HG03457 (cell line): ENCODE measurements around the gene DBP.
"Not testable (repeated sequence)": the region's sequence is repeated elsewhere in the genome, so short reads cannot be mapped to it uniquely, and the experiment has no call there.

ENCODE experiments used
- ATAC-seq: cut with Tn5 transposase; IDR thresholded peaks from one replicate; pipeline ENCODE4 v1.9.1; 2021; ENCODE audit warnings: moderate number of reproducible peaks; ENCODE audit not compliant: unreplicated experiment

Gene DBP

DNA sequence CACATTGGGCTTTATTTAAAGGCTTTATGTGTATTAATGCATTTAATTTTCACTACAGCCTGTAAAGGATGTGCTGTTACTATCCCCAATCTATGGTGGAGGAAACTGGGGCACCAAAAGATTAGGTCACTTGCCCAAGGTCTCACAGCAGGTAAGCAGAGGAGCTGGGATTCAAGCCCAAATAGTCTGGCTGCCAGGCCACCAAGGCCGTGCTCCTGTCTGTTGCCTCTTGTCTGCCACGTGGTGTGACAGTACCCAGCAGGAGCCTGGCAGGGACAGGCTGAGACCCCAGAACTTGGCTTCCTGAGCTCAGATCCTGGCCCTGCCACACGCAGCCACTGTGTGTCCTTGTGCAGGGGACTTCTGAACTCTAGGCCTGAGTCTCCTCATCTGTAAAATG is 31.2 kb upstream of the DBP start:
- ATAC-seq: no peak

DNA sequence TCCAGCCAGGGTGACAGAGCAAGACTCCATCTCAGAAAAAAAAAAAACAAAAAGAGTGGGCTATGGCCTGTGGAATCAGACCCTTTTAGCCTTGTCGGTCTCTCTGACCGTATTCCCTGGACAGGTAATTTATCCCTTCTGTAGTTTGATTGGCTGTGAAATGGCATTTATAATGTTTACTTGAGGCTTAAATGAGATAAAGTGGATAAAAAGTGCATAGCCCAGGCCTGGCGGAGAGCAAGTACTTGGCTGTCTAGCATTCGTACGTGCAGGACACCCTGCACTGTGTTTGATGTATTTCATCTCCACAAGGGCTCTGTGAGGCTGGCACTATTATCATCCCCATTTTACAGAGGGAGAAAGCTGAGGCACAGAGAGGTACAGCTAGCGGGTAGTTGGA is 28.6 kb upstream of the DBP start:
- ATAC-seq: no peak

DNA sequence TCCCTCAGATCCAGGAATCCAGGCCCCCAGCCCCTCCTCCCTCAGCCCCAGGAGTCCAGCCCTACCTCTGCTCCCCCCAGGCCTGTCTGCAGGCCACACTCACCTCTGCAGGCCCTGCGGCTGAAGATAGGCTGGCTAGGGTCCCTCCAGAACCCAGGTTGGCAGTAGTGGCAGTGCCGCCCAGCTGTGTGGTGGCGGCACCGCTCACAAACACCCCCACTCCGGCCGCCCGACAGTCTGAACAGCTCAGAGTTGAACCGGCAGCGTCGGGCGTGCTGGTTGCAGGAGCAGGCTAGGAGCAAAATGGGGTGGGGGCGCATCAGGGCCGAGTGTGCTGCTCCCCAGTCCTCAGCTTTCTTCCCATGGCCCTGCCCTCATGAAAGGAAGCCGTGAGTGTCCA is 27.3 kb upstream of the DBP start:
- ATAC-seq: no peak

DNA sequence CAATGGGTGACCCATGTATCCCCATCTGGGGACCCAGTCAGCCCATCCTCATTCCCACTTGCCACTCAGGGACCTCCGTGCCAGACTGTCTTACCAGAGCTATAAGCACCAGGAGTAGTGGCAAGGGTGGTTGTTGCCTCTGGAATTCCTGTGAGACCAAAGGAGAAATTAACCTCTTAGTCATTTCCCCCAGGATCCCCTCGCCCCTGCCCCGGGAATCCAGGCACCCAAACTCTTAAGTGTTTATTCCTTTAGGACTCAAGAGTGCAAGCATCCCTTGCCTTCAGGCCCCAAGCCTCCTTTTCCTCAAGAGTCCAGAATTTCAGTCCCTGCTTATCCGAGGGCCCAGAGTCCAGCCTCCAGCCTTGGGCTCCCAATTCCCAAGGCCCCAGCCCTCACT is 26.5 kb upstream of the DBP start:
- no peak for ATAC-seq

DNA sequence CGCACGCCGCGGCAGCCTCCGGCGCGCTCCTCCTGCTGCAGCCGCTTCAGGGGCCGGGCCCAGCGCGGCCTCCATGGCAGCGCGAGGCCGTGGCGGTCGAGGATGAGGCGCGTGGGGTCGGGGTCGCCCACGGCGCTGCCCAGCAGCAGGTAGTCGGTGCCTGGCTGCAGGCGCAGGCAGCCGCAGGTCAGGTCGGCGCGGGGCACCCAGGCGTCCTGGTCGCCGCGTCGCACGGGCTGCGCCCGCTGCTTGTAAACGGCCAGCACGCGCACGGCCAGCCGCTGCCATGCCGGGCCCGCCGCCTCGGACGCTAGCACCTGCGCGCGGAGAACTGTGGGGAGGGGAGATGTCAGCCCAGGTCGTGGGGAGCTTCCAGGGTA is 24.5 kb upstream of the DBP start:
- ATAC-seq: no peak

DNA sequence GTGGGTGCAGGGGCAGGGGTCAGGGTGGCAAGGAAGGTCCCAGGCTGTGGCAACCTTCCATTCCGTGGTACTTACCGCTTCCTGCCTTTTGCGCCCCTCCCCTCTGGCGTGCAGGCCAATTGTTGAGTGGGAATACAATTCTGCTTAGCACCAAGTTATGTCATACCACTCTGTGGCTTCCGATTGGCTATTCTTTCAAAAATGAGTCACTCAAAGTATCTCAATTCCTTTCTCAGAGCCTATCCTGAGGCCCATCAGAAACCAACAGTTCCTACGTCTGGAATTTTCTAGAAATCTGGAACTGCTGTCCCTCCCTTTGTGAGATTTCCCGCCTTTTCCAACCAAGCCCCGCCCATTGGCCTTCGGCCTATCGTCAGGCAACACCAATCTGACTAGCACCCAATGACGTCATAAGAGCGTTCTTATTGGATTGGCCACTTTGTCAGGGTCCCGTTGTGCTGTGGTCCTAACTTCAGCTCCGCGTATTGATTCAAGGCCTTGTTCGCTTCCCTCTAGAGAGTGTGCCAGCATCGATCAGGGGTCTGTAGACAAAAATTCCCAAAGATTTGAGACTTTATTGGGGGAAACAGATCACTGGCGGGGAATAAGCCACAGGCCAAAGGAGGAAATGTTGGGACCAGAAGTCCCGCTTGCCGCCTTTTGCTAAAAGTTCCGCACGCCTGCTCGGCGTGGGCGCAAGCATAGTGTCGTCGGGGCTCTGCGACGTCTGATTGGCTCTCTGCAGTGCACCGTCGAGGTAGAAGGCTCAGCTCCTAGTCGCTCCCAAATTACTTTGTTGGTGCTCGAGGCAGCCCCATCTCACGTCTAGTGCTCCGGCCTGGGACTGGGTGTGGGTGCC is 23.9 kb upstream of the DBP start:
- no peak for ATAC-seq

- ATAC-seq: no peak
Measured at GRCh38 chr19:48659768-48660167, 22.6 kb upstream of the DBP start.

DNA sequence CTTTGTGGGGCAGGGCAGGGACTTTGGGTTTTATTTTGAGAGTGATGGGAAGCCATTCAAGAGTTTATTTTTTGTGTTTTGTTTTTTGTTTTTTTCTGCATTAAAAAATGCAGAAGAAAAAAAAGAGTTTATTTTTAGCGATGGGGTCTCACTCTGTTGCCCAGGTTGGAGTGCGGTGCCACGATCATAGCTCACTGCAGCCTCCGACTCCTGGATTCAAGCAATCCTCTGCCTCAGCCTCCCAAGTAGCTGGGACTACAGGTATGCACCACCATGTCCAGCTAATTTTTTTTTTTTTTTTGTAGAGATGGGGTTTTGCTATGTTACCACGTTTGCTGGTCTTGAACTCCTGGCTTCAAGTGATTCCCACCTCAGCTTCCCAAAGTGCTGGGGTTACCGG is 21.3 kb upstream of the DBP start:
- no peak for ATAC-seq

DNA sequence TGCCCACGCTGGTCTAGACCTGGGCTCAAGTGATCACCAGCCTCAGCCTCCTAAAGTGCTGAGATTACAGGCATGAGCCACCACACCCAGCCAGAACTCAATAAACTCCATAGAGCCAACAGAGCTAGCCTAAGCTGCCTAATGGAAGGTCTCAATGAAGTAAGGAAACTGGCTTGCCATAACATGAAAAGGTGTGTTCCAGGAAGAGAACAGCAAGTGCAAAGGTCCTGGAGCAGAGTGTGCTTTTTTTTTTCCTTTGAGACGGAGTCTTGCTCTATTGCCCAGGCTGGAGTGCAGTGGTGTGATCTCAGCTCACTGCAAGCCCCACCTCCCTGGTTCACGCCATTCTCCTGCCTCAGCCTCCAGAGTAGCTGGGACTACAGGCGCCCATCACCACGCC is 20.6 kb upstream of the DBP start:
- ATAC-seq: not testable (repeated sequence)

DNA sequence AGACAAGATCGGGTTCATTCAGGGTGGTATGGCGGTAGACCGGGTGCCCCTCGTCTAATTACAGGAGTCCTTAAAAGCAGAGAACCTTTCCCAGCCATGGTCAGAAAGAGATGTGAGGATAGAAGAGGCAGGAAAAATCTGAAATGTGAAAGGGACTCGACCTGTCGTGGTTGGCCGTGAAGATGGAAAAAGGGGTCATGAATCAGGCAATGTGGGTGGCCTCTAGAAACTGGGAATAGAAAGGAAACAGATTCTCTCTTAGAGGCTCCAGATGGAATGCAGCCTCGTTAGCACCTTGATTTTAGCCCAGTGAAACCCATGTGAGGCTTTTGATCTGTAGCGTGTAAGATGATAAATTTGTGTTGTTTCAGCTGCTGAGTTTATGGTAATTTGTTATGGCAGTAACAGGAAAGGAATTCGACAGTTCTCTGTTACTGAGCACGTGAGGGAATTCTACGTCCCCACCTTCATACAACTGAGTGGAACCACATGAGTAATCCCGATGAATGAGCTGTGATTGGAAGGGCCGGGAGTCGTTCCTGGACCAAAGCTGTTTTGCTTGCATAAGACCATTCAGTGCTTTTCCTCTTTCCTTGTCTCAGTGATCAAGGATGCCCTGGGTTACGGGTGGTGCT is 19.8 kb upstream of the DBP start:
- ATAC-seq: no peak

DNA sequence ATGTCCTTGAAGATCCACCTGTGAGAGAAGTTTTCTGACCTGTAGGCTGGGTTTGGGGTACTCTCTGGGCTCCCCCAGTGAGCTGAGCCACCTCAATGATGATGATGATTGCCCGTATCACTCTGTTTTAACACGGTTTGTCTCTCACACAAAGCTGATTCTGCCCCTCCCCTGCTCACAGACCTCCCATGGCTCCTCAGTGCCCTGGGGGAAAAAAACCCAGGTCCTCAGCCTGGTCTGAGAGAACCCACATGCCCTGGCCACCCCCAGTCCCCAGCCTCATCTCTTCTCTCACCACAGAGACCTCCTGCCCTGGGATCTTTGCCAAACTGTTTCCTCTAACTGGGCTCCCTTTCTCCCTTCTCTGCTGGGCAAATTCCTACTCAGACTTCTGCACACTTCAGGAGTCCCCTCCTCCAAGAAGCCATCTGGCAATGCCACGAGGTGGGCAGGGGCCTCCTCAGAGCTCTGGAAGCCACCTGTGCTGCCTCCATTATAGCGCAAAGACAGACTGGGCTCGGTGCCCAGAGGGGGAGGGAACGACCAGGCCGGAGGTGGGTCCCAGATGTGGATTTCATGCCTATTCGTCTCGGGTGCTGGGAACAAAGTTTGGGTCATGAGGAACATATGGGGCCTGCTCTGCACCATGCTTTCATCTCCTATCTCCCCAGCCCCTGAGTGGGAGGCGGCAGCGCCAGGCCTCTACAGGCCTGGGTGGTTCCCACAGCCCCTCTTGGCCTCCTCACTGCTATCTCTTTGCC is 17.3 kb upstream of the DBP start:
- no peak for ATAC-seq

DNA sequence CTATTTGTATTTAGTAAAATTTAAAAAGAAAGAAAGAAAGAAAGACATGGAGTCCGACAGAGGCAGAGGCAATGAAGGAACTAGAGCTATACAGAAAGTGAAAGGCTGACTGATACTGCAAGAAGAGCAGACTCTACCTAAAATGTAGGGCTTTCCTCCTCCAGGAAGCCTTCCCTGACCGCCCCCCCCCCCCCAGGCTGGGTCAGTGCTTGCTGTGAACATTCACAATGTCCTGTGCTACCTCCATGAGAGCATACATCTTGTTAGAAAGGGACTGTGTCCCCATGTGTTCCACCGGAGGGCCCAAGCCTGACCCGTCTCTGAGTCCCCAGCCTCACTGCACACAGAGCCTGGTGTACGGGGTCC is 14.5 kb upstream of the DBP start:
- no peak for ATAC-seq

DNA sequence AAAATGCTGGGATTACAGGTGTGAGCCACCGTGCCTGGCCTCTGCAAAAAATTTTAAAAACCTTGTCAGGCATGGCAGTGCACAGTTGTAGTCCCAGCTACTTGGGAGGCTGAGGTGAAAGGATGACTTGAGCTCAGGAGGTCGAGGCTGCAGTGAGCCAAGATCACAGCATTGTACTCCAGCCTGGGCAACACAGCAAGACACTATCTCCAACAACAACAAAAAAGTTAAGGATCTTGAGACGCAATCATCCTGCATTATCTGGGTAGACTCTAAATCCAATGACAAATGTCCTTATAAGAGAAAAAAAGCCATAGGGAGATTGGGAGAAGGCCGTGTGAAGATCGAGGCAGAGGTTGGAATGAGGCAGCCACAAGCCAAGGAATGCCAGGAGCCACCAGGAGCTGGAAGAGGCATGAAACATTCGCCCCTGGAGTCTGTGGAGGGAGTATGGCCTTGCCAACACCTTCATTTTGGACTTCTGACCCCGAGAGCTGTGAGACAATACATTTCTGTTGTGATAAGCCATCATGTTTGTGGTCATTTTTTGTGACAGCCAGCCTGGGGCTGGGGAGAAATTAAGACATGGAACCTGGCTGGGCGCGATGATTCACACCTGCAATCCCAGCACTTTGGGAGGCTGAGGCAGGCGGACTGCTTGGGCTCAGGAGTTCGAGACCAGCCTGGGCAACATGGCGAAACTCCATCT is 13.9 kb upstream of the DBP start:
- ATAC-seq: no peak

DNA sequence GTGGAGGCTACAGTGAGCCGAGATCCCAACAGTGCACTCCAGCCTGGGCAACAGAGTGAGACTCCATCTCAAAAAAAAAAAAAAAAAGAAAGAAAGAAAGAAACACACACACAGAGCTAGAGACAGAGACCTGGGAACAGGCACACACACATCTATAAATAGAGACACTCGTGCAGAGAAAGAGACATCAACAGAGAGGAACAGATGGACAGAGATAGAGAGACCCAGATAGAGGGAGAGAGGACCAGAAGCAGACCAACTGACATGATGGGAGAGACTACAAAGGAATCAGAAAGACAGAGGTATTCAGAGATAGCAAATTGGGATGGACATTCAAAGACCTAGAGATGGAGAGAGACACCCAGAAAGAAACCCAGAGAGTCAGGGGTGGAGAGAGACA is 11.0 kb upstream of the DBP start:
- no peak for ATAC-seq

- ATAC-seq: no peak
Measured at GRCh38 chr19:48646722-48647216, 9.6 kb upstream of the DBP start.

DNA sequence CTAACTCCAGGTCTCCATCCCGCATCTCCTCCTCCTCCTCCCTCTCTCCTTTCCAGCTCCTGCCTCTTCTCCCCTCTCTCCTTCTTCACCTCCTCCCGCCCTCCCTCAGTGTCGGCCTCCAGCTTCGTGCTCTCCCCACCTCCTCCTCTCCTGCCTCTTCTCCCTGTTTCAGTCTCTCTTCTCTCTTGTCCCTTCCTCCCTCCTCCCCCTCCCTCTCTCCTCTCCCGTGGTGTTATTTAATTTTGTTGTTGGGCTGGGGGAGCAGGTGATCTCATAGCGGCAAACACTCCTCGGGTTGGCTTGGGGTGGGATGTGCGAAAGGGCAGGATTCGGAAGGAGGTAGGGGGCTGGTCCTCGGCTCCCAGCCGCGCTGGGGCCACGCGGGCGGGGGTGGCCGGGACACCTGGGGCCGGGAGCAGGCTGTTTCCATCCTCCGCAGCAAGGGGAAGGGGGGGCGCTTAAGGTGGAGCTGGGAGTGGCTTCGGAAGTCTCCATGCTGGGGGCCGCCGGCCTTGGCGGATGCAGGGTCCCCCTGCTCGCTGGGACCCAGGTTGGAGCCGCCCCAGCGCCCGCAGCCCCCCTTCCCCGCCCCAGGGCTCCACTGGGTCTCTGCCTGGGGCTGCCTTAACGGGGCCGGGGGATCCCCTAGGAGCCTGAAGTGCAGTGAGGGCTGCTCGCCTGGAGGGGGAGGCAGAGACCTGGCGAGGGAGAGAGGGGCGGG is 9.0 kb upstream of the DBP start, which contains the start of gene CA11:
TSS of gene CA11 (minus strand) at position 187 of the 721 bp plus-strand sequence. CDS start 555 bp downstream, outside the sequence.
- ATAC-seq: peak; percentile 61

GRCh38 chr19:48645620-48646000 is 8.4 kb upstream of the DBP start:
- no peak for ATAC-seq

GRCh38 chr19:48644839-48645619 is 7.8 kb upstream of the DBP start:
- ATAC-seq: no peak

DNA sequence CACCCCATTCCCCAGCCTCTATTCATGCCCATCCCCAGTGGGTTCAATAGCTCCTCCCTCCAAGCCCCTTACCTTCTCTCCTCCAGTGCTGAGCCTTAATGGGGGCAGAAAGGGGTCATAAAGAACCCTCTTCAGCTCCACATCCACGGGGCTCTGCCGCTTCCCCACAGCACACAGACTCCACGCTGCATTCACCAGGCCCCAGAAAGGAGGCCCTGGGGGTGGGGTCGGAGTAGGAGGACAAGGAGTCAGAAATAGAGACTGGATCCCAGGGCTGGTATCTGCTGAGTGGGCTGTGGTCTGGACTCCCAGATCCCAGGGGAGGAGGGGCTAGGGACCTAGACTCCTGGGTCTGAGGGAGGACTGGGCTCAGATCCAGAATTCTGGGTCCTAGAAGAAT is 7.2 kb upstream of the DBP start:
- no peak for ATAC-seq

DNA sequence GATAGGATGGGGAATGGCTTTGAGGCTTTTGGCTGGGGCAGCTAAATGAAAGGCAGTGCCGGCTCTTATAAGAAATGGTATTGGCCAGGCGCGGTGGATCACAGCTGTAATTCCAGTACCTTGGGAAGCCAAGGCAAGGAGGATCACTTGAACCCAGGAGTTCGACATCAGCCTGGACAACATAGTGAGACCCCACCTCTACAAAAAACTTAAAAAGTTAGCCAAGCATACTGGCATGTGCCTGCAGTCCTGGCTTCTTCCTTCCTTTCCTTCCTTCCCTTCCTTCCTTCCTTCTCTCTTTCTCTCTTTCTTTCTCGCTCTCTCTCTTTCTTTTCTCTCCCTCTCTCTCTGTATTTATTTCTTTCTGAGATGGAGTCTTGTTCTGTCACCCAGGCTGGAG is 5.7 kb upstream of the DBP start:
- no peak for ATAC-seq
